Transverse colon (tissue), 3 donors: ENCODE measurements around the gene SFRP5.

ENCODE experiments used
- CTCF ChIP-seq, 5 experiments: fragments of 200-600 bp in 3 of 5; fragments of 450-650 bp in 2 of 5; sonication (generic) in 3 of 5; IDR thresholded peaks; 1 replicate in 2 of 5; 2 replicates in 3 of 5; pipeline ENCODE4 v1.5.1; 2016 to 2017; ENCODE audit warnings: antibody characterized with exemption in 5 of 5, inconsistent platforms in 3 of 5, mild to moderate bottlenecking in 2 of 5, moderate library complexity in 1 of 5
- EP300 ChIP-seq: sonication (generic); formaldehyde crosslinking; IDR thresholded peaks from one replicate; pipeline ENCODE4 v1.6.1; 2017; ENCODE audit warnings: antibody characterized with exemption, low read depth
- POLR2A ChIP-seq: fragments of 450-650 bp; IDR thresholded peaks from one replicate; pipeline ENCODE4 v1.6.1; 2016; ENCODE audit warnings: antibody characterized with exemption, mild to moderate bottlenecking, moderate library complexity

GRCh38 chr10:97743169-97743943 lies 28.4 kb downstream of the SFRP5 start:
- TF ChIP-seq EP300 (no peak), CTCF (IDR thresholded peaks at IDR 0.05) (no peak), POLR2A (no peak)
